ENCODE data around the gene GPATCH2L.

Gene GPATCH2L

DNA sequence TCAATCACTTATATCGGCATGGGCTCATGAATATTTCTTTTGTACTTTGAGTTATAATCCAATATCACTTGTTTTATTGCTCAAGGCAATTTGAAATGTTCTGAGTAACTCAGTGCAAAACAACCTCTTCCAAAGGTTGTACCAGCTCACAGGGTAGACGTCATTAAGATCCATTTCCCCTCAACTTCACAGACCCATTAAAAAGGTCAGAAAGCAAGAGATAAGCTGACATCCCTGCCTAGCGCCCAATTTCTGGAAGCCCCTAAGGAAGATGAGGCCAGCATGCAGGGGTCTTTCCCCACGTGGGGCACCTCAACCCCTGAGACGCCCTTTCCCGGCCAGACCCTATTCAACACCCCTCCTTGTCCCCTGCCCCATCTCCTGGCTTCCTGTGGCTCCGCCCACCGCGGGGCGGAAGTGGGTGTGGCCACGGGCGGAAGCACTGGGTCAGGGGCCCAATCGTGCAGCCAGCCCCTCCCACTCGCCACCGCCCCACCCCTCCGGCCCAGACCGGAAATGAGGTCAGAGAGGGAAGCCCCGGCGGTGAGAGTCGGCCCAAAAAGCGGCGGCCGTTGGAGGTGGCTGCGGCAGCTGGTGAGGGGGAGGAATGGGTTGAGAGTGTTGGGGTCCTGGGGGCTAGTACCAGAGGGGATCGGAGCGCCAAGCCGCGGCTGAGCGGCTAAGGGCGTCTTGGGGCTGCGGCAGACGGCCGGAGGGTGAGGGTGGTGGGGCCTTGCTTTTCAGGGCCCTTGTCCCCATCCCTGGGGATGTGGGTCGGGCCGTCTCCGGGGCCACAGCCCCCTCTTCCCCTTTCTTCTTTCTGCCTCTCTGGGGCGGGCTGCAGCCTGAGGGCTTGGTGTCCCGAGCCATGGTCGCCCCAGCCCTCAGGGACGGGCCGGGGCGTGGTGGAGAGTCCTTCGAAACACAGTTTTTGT is at the start of gene GPATCH2L:
TSS of gene GPATCH2L (plus strand) at position 525 of the 935 bp plus-strand sequence. CDS start 2,442 bp downstream, outside the sequence.
- peak; percentile 50 for DNase-seq (ENCODE audit: low read depth)
- peak within 1 kb of the TSS; percentile 96 for H3K4me3 ChIP-seq (ENCODE audit: low read depth, low read length)
- TF ChIP-seq CTCF (IDR thresholded peaks at IDR 0.05; ENCODE audit: control insufficient read depth, extremely low read depth, insufficient read depth), result no peak

DNA sequence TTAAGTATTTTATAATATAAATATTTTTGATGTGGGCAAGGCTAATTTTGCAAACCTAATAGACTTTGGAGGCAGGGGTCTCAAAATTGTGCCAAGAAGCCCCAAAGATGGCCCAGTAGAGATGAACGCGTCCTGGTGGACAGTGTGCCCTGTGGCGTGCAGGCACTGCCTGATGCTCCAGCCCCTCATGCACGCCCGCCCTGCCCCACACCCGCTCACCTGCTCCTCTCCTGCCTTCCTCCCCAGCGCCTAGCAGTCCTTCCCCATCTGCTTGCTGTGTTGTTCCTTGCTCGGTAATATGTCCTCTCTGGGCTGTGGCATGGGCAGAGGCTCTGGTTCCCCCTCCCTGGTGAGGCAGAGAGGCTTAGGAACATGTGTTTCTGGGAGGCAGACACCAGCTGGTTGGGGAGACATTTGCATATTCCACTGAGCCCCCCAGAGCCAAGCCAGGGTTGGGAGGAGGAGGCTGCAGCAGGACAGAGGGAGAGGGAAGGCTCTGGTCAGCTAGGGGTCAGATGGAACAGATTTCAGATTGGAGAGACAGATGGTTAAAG is 46.8 kb upstream of the GPATCH2L start:
- no peak for DNase-seq (ENCODE audit: low read depth)
- H3K4me3 ChIP-seq (ENCODE audit: low read depth, low read length), result no peak overlapping the region
- TF ChIP-seq CTCF (IDR thresholded peaks at IDR 0.05; ENCODE audit: control insufficient read depth, extremely low read depth, insufficient read depth), result no peak

DNA sequence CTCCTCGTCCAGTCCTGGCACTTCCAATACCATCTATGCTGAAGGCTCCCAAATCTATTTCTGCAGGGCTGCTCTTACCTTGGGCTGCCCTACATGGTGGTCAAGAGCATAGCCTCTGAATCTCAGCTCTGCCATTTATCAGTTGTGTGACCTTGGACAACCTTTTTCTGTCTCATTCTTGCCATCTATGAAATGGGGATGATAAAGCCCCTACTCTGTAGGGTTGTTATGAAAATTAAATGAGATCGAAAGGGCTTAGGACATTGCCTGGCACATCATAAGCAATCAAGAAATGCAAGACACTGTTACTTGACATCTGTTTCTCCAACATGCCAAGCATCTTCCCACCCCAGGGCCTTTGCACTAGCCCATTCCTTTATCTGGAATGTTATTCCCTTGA is 45.5 kb upstream of the GPATCH2L start:
- no peak for DNase-seq (ENCODE audit: low read depth)
- H3K4me3 ChIP-seq (ENCODE audit: low read depth, low read length), result no peak overlapping the region
- TF ChIP-seq CTCF (IDR thresholded peaks at IDR 0.05; ENCODE audit: control insufficient read depth, extremely low read depth, insufficient read depth), result no peak

DNA sequence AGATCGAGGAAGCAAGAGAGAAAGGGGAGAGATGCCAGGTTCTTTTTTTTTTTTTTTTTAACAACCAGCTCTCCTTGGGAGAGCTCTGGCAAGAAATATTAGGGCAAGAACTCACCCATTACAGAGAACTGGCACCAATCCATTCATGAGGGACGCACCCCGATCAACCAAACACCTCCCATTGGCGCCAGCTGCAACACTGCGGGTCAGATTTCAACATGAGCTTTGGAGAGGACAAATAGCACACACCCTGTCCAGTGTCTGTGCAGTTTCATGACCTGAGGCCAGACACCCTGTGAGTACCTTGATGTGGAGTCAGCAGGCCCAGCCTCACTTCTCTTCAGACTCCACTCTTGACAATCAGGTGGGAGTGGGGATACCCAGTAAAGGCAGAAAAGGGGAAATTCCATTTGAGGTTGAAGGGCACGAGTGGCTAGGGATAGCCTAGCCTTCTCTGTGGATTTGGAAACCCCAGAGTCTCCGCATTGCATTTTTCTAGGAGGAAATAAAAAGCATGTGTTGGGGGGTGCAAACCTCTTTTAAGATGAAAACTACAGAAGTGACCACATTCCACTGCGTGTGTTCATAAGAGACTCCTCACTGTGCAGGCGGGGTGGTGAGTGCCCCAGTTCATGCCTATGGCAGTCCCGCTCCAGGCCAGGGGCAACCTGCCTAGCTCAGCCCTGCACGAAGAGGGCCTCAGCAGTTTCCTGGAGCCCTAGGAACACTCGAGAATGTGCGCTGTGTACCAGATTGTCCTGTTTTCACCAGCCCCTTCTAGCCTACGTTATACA is 42.4 kb upstream of the GPATCH2L start:
- TF ChIP-seq CTCF (IDR thresholded peaks at IDR 0.05; ENCODE audit: control insufficient read depth, extremely low read depth, insufficient read depth), result no peak
- DNase-seq (ENCODE audit: low read depth), result no peak
- no peak overlapping the region for H3K4me3 ChIP-seq (ENCODE audit: low read depth, low read length)

GRCh38 chr14:76112889-76113624 is 38.7 kb upstream of the GPATCH2L start:
- TF ChIP-seq CTCF (IDR thresholded peaks at IDR 0.05; ENCODE audit: control insufficient read depth, extremely low read depth, insufficient read depth), result no peak
- no peak for DNase-seq (ENCODE audit: low read depth)
- H3K4me3 ChIP-seq (ENCODE audit: low read depth, low read length), result no peak overlapping the region

DNA sequence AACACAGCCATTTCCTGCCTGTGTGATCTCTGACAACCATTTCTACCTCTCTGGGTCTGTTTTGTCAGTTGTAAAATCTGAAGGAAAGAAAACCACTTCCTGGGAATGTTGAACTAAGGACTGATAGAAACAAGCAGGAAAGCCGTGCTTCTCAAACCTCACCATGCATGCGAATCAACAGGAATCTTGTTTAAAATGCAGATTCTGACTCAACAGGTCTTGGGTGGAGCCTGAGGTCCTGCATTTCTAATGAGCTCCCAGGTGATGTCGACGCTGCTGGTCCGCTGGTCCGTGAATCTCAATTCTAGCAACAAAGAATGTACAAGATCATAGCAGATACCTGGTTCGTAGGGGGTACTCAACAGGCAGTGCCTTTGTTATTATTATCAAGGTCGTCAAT is 38.0 kb upstream of the GPATCH2L start:
- no peak overlapping the region for H3K4me3 ChIP-seq (ENCODE audit: low read depth, low read length)
- TF ChIP-seq CTCF (IDR thresholded peaks at IDR 0.05; ENCODE audit: control insufficient read depth, extremely low read depth, insufficient read depth), result no peak
- no peak for DNase-seq (ENCODE audit: low read depth)

All from LNCaP clone FGC (cell line).